ENCODE measurements around the gene INPP5A. TPM values are rescaled to one million over a fixed set of nuclear protein-coding genes. Genes with fewer than 3 reads are reported as not detected.

INPP5A gene
- total and polyA plus RNA-seq, 10 donors = 11.1 to 41.3 (median 30.8) TPM

DNA sequence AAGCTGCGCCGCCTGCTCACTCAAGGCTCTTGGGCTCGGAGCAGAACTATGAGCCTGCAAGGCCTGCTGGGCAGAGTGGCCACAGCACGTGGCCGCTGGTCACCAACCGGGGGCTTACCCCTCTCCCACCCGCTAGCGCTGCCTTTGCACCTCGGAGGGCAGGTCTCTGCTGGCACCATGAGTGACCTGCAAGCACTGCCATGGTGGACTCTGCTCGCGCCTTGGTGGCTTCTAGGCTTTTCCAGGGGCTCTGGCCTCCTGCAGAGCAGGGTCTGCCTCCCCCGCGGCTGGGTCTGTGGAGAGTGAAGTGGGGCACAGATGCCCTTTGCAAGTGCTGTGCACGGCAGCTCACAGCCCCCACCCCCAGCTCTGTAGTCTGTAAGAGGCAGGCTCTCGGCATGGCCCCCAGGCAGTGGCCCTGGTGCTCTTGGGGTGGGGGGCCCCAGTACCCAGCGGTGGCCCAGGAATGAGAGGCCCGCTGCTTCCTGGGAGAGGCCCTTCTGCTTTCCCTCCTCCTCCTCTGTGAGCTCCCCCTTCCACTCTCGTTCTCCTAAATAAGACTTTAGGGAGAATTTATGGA lies 119.6 kb downstream of the INPP5A start:
- H3K4me1 ChIP-seq = peaks cover 0 to 22% (median 14%) of the 10 kb centered on the region in 6 donors
- peaks cover 0 to 92% (median 29%) of the 10 kb centered on the region in 6 donors for H3K36me3 ChIP-seq
- intact Hi-C loops (cut with DNase I; ENCODE audit: low total_unique reads) = no loop called here
- DNase-seq = peak; percentile 64
- no peak overlapping the region for H3K27ac ChIP-seq
- no peaks in the 10 kb centered on the region for H3K27me3 ChIP-seq (replicated peaks in 1 of 7)
- no peaks in the 10 kb centered on the region for H3K9me3 ChIP-seq
- 91 to 94% (median 92%) methylated on average over 12 to 18 of the region's 18 CpGs for whole genome bisulfite sequencing, 5 donors
- H3K4me3 ChIP-seq = no peak overlapping the region
- TF ChIP-seq POLR2AphosphoS5 (IDR thresholded peaks at IDR 0.05) = peak in 1 of 3 donors; percentile 18
- TF ChIP-seq POLR2A (IDR thresholded peaks at IDR 0.05) = no peak
- TF ChIP-seq, protein P1, sequence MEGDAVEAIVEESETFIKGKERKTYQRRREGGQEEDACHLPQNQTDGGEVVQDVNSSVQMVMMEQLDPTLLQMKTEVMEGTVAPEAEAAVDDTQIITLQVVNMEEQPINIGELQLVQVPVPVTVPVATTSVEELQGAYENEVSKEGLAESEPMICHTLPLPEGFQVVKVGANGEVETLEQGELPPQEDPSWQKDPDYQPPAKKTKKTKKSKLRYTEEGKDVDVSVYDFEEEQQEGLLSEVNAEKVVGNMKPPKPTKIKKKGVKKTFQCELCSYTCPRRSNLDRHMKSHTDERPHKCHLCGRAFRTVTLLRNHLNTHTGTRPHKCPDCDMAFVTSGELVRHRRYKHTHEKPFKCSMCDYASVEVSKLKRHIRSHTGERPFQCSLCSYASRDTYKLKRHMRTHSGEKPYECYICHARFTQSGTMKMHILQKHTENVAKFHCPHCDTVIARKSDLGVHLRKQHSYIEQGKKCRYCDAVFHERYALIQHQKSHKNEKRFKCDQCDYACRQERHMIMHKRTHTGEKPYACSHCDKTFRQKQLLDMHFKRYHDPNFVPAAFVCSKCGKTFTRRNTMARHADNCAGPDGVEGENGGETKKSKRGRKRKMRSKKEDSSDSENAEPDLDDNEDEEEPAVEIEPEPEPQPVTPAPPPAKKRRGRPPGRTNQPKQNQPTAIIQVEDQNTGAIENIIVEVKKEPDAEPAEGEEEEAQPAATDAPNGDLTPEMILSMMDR (IDR thresholded peaks at IDR 0.05 in 8 of 11, conservative IDR thresholded peaks at IDR 0.05 in 3 of 11) = no peak

DNA sequence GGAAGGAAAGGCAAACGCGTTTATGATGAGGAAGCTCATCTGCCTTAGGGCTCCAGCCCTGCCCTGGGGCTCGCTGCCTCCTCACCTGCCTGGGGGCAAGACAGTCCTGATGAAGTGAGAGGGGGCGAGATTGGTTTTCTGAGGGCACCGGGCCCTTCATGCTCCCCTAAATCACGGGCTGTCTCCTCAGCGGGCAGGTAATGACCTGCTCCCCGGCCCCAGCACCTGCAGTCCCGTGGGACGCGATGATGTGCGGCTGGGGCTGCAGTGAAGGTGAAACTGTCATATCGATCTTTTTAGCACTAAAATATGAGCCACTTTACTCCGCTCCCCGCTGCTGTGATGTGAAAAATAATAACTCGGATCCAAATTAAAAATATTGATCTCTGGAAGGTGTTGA lies 120.2 kb downstream of the INPP5A start:
- H3K4me1 ChIP-seq = peaks cover 0 to 22% (median 14%) of the 10 kb centered on the region in 6 donors
- peak; percentile 43 for DNase-seq
- whole genome bisulfite sequencing, 5 donors = 85 to 90% (median 90%) methylated on average over 15 to 16 of the region's 16 CpGs
- TF ChIP-seq, protein P1 (IDR thresholded peaks at IDR 0.05 in 8 of 11, conservative IDR thresholded peaks at IDR 0.05 in 3 of 11) = no peak
- TF ChIP-seq POLR2A (IDR thresholded peaks at IDR 0.05) (no peak), POLR2AphosphoS5 (IDR thresholded peaks at IDR 0.05) (no peak)
- H3K9me3 ChIP-seq = no peaks in the 10 kb centered on the region
- H3K4me3 ChIP-seq = no peak overlapping the region
- H3K36me3 ChIP-seq = peaks cover 0 to 92% (median 24%) of the 10 kb centered on the region in 6 donors
- H3K27me3 ChIP-seq (replicated peaks in 1 of 7) = no peaks in the 10 kb centered on the region
- no peak overlapping the region for H3K27ac ChIP-seq
- intact Hi-C loops (cut with DNase I; ENCODE audit: low total_unique reads) = no loop called here

DNA sequence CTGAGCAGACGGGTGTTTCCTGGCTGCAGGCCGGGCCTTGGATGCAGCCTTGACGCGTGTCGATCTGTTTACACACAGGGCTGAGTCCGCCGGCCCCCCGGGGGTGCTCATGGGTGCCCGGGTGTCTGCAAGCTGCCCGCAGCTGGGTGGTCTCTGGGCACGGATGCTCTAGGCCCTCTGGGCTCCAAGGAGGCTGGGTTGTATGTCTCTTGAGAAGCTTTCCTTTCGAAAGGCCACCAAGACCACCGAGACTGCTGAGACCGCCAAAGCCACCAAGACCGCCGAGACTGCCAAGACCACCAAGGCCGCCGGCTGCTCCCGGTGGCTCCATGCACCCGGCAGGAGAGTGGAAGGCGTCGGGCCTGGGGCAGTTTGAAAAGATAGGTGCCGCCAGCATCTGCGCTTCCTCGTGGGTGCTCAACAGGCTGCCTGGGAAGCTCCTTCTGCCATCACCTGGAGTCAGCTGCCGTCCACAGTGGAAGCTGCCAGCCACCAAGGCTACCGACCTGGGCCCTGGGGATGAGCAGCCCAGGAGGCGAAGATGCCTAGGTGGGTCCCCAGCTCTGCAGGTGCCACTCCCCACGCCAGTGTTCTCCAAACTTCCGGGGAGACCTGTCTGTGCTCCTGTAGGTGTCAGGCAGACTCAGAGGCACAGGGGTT lies 121.1 kb downstream of the INPP5A start:
- peak; percentile 78 for DNase-seq
- Histone ChIP-seq H3K27ac (no peak overlapping the region), H3K27me3 (replicated peaks in 1 of 7) (no peaks in the 10 kb centered on the region), H3K4me1 (peaks cover 0 to 22% (median 14%) of the 10 kb centered on the region in 6 donors), H3K36me3 (peaks cover 0 to 92% (median 18%) of the 10 kb centered on the region in 6 donors), H3K9me3 (no peaks in the 10 kb centered on the region), H3K4me3 (no peak overlapping the region)
- WGBS, 5 donors = 76 to 91% (median 87%) methylated on average over 20 to 30 of the region's 30 CpGs
- TF ChIP-seq POLR2AphosphoS5 (IDR thresholded peaks at IDR 0.05) (peak in 1 of 3 donors; percentile 47), POLR2A (IDR thresholded peaks at IDR 0.05) (no peak)
- intact Hi-C loops (cut with DNase I; ENCODE audit: low total_unique reads) = no loop called here

DNA sequence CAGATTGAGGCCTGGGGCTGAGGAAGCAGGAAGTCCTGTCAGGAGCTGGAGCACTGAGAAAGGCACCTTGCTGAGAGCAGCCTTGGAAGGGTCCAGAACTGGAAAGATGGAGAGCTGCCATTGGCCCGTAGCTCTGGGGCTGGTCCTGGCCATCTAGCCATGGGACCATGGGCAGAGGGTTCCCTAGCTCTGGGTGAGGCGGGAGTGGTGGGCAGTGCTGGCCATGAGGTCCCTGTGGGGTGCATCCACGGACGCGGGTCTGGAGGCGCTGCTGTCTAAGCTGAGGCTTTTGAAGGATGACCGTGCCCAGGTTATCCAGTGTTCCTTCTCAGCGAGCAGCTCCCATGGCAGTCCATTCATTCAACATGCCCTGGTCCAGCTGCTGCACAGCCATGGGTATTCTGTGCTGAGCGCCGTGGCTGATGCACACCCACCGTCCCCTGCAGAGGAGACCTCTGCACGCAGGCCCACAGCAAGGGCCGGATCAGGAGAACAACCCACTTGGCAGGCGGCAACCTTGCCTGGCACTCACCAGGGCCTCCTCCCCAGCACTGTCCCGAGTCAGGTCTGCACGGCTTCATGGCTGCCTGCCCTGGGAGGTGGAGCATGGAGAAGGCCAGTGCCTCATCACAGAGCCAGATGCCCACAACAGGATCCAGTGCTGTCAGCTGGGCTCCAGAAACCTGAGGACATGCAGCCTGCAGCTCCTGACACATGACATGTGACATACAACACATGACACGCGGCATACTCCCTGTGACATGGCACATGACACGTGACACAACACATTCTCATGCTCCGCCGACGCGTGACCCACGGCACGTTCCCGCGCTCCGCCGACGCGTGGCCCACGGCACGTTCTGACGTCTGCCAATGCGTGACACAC lies 121.9 kb downstream of the INPP5A start:
- DNase-seq = peak; percentile 56
- H3K4me1 ChIP-seq = peaks cover 0 to 19% (median 10%) of the 10 kb centered on the region in 6 donors
- no peaks in the 10 kb centered on the region for H3K9me3 ChIP-seq
- TF ChIP-seq, protein P1 (IDR thresholded peaks at IDR 0.05 in 8 of 11, conservative IDR thresholded peaks at IDR 0.05 in 3 of 11) = no peak
- TF ChIP-seq POLR2AphosphoS5 (IDR thresholded peaks at IDR 0.05) = peak in 1 of 3 donors; percentile 31
- H3K27me3 ChIP-seq (replicated peaks in 1 of 7) = no peaks in the 10 kb centered on the region
- WGBS, 5 donors = 94 to 98% (median 96%) methylated on average over 31 to 35 of the region's 35 CpGs
- intact Hi-C loops (cut with DNase I; ENCODE audit: low total_unique reads) = no loop called here
- peaks cover 0 to 92% (median 16%) of the 10 kb centered on the region in 6 donors for H3K36me3 ChIP-seq
- no peak overlapping the region for H3K27ac ChIP-seq
- H3K4me3 ChIP-seq = no peak overlapping the region
